ENCODE results near the gene GPR150. TPM values are rescaled to one million over a fixed set of nuclear protein-coding genes. Genes with fewer than 3 reads are reported as not detected.
A peak's percentile ranks its signal among the peaks of the same experiment; 100 is the strongest.

The GPR150 gene
- total and polyA plus RNA-seq, 10 of the 15 experiments (the other 5 are each of a cell fraction or from before 2014, with no cell fraction given), result 0.08 to 1.1 (median 0.37) TPM; not detected in 1

DNA sequence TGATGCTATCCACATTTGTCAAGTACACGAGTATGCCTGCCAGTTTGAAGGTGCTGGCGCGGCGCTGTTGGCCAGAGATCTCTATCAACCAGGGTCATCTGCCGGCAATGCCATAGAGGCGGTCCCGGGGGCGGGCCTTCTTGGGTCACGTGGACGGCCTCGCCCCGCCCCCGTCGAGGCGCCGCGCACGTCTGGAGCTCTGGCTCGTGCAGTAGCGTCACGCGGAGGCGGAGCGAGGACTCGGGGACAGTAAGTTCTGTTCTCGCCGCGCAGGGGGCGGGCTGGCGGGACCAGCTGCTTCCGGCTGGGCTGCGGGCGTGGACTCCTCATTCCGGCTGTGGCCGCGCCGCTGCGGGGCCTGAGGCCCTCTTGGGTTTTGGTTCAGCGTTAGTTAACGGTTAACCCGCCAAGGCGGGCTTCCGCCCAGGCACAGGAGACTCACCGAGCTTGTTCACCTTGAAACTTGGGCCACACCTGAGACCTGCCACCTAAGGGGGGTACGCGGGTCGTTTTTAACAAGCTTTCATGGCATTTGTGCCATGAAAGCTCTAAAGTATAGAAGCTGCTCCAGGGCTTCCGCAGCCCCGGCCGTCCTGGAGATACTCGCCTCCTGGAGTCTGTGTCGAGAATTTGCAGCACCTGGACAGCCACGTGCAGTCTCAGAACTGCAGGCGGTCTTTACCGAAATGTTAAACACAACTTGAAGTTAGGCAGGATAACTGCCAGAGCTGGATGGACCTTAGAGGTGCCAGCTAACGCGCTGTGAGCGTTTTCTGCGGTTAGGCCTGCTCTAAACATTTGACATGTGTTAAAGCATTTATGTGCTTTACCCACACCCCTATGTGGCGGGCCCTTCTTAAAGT lies 26.9 kb downstream of the GPR150 start, which contains the start of gene RFESD (continued):
- TF ChIP-seq, protein P1, sequence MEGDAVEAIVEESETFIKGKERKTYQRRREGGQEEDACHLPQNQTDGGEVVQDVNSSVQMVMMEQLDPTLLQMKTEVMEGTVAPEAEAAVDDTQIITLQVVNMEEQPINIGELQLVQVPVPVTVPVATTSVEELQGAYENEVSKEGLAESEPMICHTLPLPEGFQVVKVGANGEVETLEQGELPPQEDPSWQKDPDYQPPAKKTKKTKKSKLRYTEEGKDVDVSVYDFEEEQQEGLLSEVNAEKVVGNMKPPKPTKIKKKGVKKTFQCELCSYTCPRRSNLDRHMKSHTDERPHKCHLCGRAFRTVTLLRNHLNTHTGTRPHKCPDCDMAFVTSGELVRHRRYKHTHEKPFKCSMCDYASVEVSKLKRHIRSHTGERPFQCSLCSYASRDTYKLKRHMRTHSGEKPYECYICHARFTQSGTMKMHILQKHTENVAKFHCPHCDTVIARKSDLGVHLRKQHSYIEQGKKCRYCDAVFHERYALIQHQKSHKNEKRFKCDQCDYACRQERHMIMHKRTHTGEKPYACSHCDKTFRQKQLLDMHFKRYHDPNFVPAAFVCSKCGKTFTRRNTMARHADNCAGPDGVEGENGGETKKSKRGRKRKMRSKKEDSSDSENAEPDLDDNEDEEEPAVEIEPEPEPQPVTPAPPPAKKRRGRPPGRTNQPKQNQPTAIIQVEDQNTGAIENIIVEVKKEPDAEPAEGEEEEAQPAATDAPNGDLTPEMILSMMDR (IDR thresholded peaks at IDR 0.05 in 2 of 3, conservative IDR thresholded peaks at IDR 0.05 in 1 of 3; ENCODE audit: control insufficient read depth in 2 of 3, extremely low read depth in 1 of 3, insufficient read depth in 1 of 3, low read depth in 3 of 3, low read length in 3 of 3), result peak in 2 of 3 experiments; percentile 2 to 9; a peak in 1 of 6 replicates
- no peak for TF ChIP-seq ZZZ3 (IDR thresholded peaks at IDR 0.05; ENCODE audit: control insufficient read depth, insufficient read length, low read depth)
- TF ChIP-seq YBX1 (IDR thresholded peaks at IDR 0.05), result no peak
- TF ChIP-seq WRNIP1 (IDR thresholded peaks at IDR 0.05; ENCODE audit: borderline replicate concordance, low read depth, low read length), result no peak
- peak; percentile 48; the same call in 1 of the 2 replicates for TF ChIP-seq PAX5 (IDR thresholded peaks at IDR 0.05; ENCODE audit: borderline replicate concordance, low read depth, low read length)
- 0 out of 2 replicates have a peak, but pooled peaks have one; percentile 72 for TF ChIP-seq RB1 (IDR thresholded peaks at IDR 0.05; ENCODE audit: borderline replicate concordance)
- TF ChIP-seq, protein P2, sequence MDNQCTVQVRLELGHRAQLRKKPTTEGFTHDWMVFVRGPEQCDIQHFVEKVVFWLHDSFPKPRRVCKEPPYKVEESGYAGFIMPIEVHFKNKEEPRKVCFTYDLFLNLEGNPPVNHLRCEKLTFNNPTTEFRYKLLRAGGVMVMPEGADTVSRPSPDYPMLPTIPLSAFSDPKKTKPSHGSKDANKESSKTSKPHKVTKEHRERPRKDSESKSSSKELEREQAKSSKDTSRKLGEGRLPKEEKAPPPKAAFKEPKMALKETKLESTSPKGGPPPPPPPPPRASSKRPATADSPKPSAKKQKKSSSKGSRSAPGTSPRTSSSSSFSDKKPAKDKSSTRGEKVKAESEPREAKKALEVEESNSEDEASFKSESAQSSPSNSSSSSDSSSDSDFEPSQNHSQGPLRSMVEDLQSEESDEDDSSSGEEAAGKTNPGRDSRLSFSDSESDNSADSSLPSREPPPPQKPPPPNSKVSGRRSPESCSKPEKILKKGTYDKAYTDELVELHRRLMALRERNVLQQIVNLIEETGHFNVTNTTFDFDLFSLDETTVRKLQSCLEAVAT (IDR thresholded peaks at IDR 0.05), result no peak
- peak; percentile 78; the same call in 1 of the 2 replicates for TF ChIP-seq GATAD2B (conservative IDR thresholded peaks at IDR 0.05; ENCODE audit: low read depth)
- peak; percentile 76 for TF ChIP-seq IKZF1 (conservative IDR thresholded peaks at IDR 0.05)
- TF ChIP-seq, protein P3, sequence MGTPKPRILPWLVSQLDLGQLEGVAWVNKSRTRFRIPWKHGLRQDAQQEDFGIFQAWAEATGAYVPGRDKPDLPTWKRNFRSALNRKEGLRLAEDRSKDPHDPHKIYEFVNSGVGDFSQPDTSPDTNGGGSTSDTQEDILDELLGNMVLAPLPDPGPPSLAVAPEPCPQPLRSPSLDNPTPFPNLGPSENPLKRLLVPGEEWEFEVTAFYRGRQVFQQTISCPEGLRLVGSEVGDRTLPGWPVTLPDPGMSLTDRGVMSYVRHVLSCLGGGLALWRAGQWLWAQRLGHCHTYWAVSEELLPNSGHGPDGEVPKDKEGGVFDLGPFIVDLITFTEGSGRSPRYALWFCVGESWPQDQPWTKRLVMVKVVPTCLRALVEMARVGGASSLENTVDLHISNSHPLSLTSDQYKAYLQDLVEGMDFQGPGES (IDR thresholded peaks at IDR 0.05), result no peak
- peak; percentile 42; the same call in 1 of the 2 replicates for TF ChIP-seq POLR2AphosphoS2 (IDR thresholded peaks at IDR 0.05; ENCODE audit: low read depth, low read length)
- no peak for TF ChIP-seq CHD4 (IDR thresholded peaks at IDR 0.05)
- TF ChIP-seq TCF3 (IDR thresholded peaks at IDR 0.05; ENCODE audit: borderline replicate concordance, insufficient read depth, low read depth, low read length), result peak; percentile 89
- TF ChIP-seq, protein P4, sequence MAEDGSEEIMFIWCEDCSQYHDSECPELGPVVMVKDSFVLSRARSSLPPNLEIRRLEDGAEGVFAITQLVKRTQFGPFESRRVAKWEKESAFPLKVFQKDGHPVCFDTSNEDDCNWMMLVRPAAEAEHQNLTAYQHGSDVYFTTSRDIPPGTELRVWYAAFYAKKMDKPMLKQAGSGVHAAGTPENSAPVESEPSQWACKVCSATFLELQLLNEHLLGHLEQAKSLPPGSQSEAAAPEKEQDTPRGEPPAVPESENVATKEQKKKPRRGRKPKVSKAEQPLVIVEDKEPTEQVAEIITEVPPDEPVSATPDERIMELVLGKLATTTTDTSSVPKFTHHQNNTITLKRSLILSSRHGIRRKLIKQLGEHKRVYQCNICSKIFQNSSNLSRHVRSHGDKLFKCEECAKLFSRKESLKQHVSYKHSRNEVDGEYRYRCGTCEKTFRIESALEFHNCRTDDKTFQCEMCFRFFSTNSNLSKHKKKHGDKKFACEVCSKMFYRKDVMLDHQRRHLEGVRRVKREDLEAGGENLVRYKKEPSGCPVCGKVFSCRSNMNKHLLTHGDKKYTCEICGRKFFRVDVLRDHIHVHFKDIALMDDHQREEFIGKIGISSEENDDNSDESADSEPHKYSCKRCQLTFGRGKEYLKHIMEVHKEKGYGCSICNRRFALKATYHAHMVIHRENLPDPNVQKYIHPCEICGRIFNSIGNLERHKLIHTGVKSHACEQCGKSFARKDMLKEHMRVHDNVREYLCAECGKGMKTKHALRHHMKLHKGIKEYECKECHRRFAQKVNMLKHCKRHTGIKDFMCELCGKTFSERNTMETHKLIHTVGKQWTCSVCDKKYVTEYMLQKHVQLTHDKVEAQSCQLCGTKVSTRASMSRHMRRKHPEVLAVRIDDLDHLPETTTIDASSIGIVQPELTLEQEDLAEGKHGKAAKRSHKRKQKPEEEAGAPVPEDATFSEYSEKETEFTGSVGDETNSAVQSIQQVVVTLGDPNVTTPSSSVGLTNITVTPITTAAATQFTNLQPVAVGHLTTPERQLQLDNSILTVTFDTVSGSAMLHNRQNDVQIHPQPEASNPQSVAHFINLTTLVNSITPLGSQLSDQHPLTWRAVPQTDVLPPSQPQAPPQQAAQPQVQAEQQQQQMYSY (CRISPR knock-in tag; IDR thresholded peaks at IDR 0.05), result no peak
- TF ChIP-seq RBBP5 (conservative IDR thresholded peaks at IDR 0.05), result no peak
- peak; percentile 56; the same call in 1 of the 2 replicates for TF ChIP-seq ZNF207 (IDR thresholded peaks at IDR 0.05; ENCODE audit: borderline replicate concordance)
- no peak for TF ChIP-seq FOXM1 (IDR thresholded peaks at IDR 0.05; ENCODE audit: low read depth, low read length)
- no peak for TF ChIP-seq TBL1XR1 (IDR thresholded peaks at IDR 0.05; ENCODE audit: low read depth, low read length)
- 0 out of 2 replicates have a peak, but pooled peaks have one; percentile 1 for TF ChIP-seq RAD21 (IDR thresholded peaks at IDR 0.05; ENCODE audit: insufficient read depth, low read depth, low read length)
- TF ChIP-seq ZSCAN29 (IDR thresholded peaks at IDR 0.05), result no peak

All from GM12878 (cell line).